NOMO-1 treated with DMSO at 0.1 percent for 48 hours (cell line): ENCODE measurements around the gene EPHB1.

Source experiments
- DNase-seq: peaks from one replicate; lab custom pipeline; 2025; ENCODE audit not compliant: unreplicated experiment; lab: John Stamatoyannopoulos, UW

EPHB1 gene

GRCh38 chr3:135078283-135078682, 283.2 kb downstream of the EPHB1 start:
- no peak for DNase-seq

- no peak for DNase-seq
Measured at GRCh38 chr3:135079095-135079494, 284.0 kb downstream of the EPHB1 start.

GRCh38 chr3:135081451-135081850, 286.4 kb downstream of the EPHB1 start:
- DNase-seq: no peak

GRCh38 chr3:135081856-135082434, 286.9 kb downstream of the EPHB1 start:
- no peak for DNase-seq

- DNase-seq: no peak
Measured at GRCh38 chr3:135082706-135083105, 287.6 kb downstream of the EPHB1 start.

GRCh38 chr3:135083179-135083578, 288.1 kb downstream of the EPHB1 start:
- no peak for DNase-seq

- DNase-seq: no peak
Measured at GRCh38 chr3:135083756-135084155, 288.7 kb downstream of the EPHB1 start.

GRCh38 chr3:135084405-135084804, 289.3 kb downstream of the EPHB1 start:
- no peak for DNase-seq

- no peak for DNase-seq
Measured at GRCh38 chr3:135084976-135085375, 289.9 kb downstream of the EPHB1 start.

GRCh38 chr3:135085652-135086436, 290.8 kb downstream of the EPHB1 start:
- DNase-seq: no peak

GRCh38 chr3:135087782-135088181, 292.7 kb downstream of the EPHB1 start:
- DNase-seq: no peak

GRCh38 chr3:135089451-135089850, 294.4 kb downstream of the EPHB1 start:
- DNase-seq: no peak

GRCh38 chr3:135090020-135090717, 295.1 kb downstream of the EPHB1 start:
- DNase-seq: no peak

GRCh38 chr3:135091946-135092345, 296.9 kb downstream of the EPHB1 start:
- no peak for DNase-seq

GRCh38 chr3:135093121-135093520, 298.1 kb downstream of the EPHB1 start:
- DNase-seq: no peak

GRCh38 chr3:135097276-135097946, 302.4 kb downstream of the EPHB1 start:
- DNase-seq: no peak

- no peak for DNase-seq
Measured at GRCh38 chr3:135099734-135100355, 304.8 kb downstream of the EPHB1 start.

- DNase-seq: no peak
Measured at GRCh38 chr3:135100366-135100765, 305.3 kb downstream of the EPHB1 start.

GRCh38 chr3:135103917-135104316, 308.9 kb downstream of the EPHB1 start:
- DNase-seq: no peak

- peak; percentile 18 for DNase-seq
Measured at GRCh38 chr3:135106445-135106844, 311.4 kb downstream of the EPHB1 start.

- DNase-seq: no peak
Measured at GRCh38 chr3:135107043-135107442, 312.0 kb downstream of the EPHB1 start.
